HG03175 (cell line): ENCODE data around the gene C1QL1.

Source experiments
- ATAC-seq: cut with Tn5 transposase; IDR thresholded peaks from one replicate; pipeline ENCODE4 v1.9.1; 2021; ENCODE audit warnings: mild to moderate bottlenecking, moderate library complexity; ENCODE audit not compliant: unreplicated experiment

Gene C1QL1

DNA sequence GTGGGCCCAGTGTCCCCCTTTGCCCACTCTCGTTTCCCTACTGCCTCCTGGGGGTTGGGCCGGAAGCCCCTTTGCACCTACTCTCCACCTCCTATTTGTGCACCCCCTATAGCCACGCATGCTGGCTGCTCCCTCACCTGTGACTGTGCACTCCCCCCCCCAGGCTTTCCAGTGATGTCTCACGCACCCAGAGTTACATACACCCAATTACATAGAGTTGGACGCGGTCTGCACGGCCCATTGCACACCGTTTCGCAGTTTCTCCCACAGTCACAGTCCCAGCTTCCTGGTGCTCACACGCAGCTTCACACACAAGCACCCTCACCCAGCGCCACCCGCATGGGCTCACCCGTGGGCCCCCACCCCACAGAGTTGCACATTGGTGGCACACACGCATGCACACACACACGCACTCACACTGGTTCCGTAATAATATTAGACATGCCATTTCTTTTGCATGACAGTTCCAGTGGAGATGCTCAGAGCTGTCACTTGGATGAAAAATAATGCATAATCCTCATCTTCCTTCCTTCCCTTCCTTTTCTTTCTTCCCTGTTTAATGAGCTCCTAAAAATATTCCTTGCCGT lies 21.5 kb upstream of the C1QL1 start:
- no peak for ATAC-seq

DNA sequence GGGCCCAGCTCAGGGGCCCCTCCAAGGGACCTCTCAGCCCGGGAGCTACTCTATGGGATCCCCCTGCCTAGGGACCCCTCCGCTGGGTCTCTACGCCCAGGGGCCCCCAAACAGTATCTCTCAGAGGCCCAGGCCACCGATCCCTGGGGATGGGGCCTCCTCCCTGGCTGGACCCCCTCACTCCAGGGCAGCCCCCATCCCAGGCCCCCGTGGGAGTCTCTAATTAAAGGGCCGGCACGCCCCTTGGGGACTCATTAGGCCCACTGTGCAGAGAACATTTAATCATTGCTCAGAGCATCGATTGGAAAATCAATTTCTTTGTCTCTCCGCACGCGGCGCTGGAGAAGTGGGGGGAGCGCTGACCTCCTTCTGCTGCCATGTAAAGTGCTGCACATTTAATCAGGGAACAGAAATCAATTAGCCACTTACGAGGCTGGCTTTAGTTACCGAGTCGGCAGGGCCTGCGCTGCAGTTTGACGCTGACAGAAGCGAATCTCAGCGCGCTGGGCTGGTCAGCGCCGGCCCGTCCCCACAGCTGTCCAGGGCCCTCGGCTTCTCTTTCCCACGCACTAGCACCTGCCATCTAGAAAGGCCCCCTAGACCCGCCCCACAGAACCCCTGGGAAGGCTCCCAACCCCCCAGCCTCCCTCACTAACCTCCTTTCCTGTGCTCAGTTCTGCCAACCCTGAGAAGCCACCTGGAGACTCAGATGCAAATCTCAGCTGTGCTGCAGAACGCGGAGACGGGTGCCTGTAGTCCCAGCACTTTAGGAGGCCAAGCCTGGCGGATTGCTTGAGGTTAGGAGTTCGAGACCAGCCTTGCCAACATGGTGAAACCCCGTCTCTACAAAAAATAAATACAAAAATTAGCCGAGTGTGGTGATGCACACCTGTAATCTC lies 20.2 kb upstream of the C1QL1 start:
- no peak for ATAC-seq

DNA sequence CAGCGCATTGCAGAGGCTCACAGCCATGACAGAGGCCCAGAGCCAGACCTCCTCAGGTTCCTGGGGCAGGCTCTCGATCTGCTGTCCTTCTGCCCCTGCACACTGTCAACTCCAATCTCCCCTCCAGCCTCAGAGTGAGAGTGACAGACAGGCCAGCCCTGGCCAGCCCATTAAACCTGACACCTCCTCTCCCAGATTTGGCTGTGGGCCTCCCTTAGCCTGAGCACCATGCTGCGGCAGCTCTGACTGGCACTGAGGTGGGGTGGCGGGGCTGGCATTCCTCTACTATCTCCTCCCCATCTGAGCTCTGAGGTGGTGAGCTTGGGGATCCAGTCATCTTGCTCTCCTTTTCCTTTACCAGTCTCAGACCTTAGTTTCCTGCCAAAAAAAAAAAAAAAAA lies 15.5 kb upstream of the C1QL1 start:
- ATAC-seq = no peak

DNA sequence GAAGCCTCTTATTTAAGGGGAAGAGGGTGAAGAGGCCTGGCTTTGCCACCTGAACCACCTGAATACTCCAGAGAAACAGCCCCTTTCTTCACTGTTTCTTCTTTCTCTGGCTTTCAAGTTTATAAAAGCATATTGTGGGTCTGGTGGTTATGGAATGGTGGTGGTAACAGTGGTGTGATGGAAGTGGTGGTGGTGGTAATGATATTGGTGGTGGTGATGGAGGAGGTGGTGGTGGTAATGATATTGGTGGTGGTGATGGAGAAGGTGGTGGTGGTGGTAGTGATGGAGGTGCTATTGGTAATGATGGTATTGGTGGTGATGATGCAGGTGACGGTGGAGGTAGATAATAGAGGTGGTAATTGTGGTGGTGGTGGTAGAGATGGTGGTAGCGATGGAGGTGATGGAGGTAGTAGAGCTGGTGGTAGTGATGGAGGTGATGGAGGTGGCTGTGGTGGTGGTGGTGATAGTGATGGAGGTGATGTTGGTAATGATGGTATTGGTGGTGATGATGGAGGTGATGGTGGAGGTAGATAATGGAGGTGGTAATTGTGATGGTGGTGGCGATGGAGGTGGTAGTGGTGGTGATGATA lies 14.1 kb upstream of the C1QL1 start:
- ATAC-seq = no peak

DNA sequence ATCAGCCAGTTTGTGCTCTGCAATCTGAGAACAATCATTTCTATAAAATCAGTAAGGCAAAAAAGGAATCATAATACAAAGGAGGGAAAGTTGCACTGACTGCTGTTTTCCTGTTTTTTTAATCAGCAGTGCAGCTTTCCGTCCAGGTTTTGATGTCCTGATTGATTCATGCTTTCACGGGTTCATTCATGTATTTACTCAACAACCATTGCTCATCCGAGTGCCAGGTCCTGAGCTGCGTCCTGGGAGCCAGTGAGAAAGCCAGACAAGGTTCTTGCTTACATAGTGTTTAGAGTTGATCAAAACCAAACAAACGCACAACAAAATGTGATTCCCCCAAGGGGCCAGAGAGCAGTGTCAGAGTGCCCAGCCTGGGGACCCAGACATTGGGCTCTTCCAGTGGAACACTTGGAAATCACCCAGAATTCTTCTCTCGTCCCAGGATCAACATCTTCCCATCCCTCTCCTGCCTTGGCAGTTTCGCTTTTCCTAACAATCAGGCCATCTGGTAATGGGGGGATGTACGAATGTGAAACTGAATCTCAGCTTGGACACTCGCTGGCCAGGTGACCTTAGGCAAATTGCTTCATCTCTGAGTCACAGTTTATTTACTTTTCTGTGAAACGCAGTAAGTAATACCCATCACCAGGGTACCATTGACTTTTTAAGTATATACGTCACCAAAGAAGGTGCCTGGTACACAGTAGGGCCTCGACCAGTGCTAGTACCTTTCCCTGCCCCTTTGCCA lies 13.3 kb upstream of the C1QL1 start:
- ATAC-seq = no peak

DNA sequence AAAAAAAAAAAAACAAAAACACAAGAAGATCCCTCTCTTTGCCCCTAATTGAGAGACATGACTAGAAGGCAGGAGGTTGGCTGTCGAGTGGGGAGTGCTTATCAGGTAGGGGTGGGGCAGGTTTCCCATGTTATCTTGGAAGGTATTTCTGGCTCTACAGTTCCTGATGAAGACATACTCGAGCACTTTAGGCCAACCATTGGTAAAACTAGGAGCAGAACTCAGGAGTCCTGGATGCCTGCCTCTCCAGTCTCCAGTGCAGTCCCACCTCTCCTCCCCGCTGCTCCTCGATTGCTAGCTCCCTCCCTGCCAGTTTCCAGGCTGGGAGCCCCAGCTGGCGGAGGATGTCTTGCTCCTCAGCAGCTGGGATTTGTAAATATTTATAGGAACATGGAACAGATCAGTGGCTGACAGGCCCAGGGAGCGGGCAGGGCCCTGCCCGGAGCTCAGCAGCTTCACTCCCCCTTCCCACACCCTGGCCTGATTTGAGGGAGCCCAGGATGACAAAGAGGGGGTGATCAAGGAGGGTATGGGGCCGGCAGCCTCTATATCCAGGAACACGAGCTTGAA lies 11.4 kb upstream of the C1QL1 start:
- no peak for ATAC-seq

- ATAC-seq = no peak
Observed at GRCh38 chr17:44978807-44979206, 10.7 kb upstream of the C1QL1 start.

DNA sequence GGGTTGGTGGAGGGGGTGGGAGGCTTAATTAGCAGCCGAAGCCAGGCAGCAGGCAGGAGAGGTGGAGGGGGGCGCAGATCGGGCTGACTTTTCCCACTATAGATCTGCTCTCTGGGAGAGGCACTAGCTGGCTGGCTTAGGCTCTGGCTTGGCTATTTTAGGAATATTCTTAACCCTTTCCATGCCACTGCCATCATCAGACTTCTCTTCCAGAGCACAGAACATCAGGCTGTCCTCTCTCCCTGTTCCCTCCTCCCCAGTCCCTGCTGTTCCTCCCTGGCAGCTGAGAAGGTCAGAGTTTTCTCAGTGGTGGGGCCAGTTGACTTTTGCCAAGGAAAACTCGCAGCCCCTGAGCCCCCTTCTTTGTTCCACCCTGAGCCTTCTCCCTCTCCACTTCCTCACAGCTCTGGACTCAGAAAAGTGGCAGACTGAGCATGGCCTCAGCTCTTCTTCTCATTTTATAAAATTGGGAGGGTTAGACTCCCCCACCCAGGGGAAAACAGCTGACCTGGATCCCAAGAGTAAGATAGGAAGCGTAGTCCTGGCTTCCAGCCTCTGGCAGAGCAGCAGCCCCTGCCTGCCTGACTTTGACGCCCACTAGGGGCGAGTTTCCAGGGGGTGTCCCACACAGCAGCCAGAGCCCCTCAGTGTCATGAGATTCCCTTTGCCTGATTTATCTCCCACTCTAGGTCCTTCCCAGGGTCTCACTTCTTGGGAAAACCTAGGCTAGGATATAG lies 9.9 kb upstream of the C1QL1 start:
- ATAC-seq = no peak

- no peak for ATAC-seq
Observed at GRCh38 chr17:44977065-44977464, 9.0 kb upstream of the C1QL1 start.

- no peak for ATAC-seq
Observed at GRCh38 chr17:44976206-44976605, 8.1 kb upstream of the C1QL1 start.

GRCh38 chr17:44972953-44973352 lies 4.8 kb upstream of the C1QL1 start:
- no peak for ATAC-seq

DNA sequence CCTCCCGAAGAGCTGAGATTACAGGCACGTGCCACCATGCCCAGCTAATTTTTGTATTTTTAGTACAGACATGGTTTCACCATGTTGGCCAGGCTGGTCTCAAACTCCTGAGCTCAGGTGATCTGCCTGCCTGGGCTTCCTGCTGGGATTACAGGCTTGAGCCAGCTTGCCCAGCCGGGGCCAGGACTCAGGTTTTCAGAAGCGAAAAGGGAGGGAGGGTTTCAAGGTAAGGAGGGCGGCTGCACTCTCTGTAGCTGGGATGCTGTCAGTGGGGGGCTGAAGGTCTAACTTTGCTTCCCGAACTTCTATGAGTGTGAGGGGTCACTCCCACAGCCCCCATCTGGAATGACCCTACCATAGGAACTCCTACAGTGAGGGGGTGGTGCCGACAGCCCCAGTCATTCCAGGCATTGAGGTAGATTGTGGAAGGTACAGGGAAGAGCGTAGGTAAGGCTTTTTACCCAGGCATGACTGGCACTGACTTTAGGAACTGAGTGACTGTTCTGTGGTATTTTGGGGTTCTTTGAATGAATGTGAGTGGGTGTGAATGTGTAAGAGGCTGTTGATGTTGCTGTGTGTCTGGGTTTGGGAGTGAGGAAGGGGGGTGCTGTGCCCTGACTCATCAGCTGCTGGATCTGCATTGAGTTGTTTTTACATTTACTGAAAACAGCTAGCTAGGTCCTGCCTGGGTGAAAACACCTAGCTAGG lies 3.8 kb upstream of the C1QL1 start:
- no peak for ATAC-seq

DNA sequence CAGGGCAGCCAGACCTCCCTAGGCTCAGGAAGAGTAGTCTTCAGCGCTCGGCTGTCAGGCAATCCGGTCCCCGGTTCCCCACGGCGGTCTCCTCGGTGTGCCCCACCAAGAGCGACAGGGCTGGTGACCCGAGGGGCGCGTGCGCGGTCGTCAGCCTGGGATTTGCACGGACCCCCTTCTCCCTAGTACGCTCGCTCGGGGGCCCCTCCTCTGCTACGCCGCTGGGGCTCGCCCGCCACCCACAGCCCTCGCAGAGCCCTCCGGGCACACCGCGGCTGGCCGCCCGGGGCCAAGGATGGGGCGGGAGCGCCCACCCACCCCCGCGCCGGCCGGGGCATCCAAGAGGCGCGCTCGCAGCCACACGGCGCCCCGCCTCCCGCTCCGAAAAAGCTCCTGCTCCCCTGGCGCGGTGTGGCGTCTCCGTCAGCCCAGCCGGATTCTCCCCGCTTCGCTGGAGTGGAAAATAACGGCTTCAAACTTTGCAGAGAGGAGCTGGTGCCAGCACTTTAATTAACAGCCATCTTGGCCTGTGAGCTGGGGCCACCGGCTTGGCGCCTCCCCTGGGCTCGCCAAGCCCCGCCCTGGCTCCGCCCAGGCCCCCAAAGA lies 2.1 kb upstream of the C1QL1 start:
- ATAC-seq = no peak

GRCh38 chr17:44969144-44969780 lies 1.2 kb upstream of the C1QL1 start:
- no peak for ATAC-seq

- no peak for ATAC-seq
Observed at GRCh38 chr17:44967907-44968224, 237 bp downstream of the C1QL1 start.

DNA sequence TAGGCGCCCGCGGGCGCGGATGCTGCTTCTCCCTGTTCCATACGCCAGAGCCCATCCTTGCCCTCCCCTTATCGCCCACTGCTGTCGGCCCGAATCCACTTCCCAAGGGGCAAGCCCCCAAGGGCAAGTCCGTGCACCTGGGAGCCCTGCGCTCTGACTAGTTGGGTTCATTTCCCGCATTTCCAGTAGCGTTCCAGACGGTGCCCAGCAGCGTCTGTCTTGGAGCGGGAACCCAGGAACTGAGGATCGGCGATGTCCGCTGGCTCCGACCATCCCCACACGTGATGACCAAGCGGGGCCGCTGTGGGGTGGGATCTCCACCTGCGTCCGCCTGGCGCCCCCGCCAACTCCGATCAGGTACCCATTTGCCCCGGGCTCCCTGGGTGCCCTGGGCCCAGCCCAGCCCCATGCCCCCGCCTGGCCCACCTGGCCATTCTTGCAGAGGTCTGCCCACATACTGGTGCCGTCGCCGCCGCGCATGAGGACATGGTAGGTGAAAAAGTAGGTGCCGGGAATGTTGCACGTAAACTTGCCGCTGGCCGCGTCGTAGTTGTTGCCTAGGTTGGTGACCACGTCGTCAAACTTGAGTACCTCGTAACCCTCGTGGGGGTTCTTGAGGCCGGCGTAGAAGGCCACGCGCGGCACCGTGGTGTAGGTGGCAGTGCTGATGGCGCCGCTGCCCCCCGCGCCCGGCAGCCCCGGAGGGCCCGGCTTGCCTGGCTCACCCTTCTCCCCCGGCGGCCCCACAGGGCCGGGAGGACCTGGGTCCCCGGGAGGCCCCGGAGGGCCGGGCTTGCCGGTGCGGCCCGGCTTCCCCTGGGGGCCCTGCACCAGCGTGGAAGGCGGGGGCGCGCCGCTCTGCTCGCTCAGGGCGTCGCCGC lies 837 bp downstream of the C1QL1 start:
- no peak for ATAC-seq

DNA sequence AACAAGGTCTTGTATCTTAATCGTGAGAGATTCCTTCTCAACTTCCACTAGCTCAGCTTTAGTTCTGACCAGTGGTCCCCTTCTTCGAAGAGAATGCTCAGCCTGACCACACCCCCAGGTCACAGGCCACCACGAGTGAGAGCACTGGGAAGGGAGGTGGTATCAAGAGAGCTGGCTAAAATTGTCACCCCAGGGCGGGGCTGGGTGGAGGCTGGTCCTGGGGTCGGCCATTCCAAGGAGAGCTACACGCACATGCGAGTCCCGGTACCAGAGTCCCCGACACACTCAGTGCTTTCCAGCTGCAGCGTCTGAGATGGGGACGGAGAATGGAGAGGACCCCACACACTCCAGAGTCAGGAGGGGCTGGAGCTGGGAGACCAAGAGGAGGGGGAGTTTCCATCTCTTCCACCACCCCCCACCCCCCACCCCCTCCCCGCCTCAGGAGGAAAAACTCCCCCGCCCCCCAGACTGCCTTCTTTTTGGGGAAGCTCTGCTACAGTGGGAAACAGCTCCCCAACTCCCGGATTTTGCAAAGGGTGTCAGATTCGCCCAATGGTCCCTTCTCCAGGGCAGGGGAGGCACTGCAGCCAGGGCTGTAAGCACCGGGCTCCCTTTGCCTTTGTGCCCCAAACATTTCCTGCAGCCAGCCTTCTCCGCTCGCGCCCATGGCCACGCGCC lies 1.6 kb downstream of the C1QL1 start:
- ATAC-seq = no peak
